HFFc6 (cell line): ENCODE measurements around the gene NFKBIZ. TPM values are rescaled to one million over a fixed set of nuclear protein-coding genes. Genes with fewer than 3 reads are reported as not detected.
"Not testable (repeated sequence)": the region's sequence is repeated elsewhere in the genome, so short reads cannot be mapped to it uniquely, and the experiment has no call there.

Experiments
- DNase-seq: peaks from one replicate; pipeline ENCODE4 v3.0.0-alpha.2; 2018
- H3K27ac Mint-ChIP-seq: 2 replicates; pipeline ENCODE4 v1.8.0; 2020; ENCODE audit warnings: mild to moderate bottlenecking, mixed read lengths
- H3K27me3 Mint-ChIP-seq: 2 replicates; pipeline ENCODE4 v1.8.0; 2021; ENCODE audit warnings: mild to moderate bottlenecking, moderate library complexity, mixed read lengths; ENCODE audit not compliant: insufficient read depth
- H3K36me3 Mint-ChIP-seq: 2 replicates; pipeline ENCODE4 v1.8.0; 2021; ENCODE audit warnings: low read depth, mixed read lengths
- H3K4me1 Mint-ChIP-seq: 2 replicates; pipeline ENCODE4 v1.8.0; 2020; ENCODE audit warnings: low read depth, mixed read lengths
- H3K4me3 Mint-ChIP-seq: 2 replicates; pipeline ENCODE4 v1.8.0; 2020; ENCODE audit warnings: mild to moderate bottlenecking, moderate library complexity, mixed read lengths
- H3K9me3 Mint-ChIP-seq: 2 replicates; pipeline ENCODE4 v1.8.0; 2020; ENCODE audit warnings: mild to moderate bottlenecking, mixed read lengths
- total RNA-seq, 6 experiments: library from RNA; stranded (reverse); fragmentation: NEBNext Ultra II Directional; extraction: Animal tissue kit (Norgen Biotek cat#: 25700); gene quantifications; 2 replicates in 1 of 6; 3 replicates in 5 of 6; pipeline ENCODE4 v1.2.3, GENCODE V29; 2021
- TF ChIP-seq, protein P1 (sequence below): fragments of 200-600 bp; sonication (generic); IDR thresholded peaks from 2 replicates; pipeline ENCODE4 v1.5.0; 2021; ENCODE audit warnings: antibody characterized with exemption, mild to moderate bottlenecking

Gene NFKBIZ
- total RNA-seq, 6 experiments from 2014 or later: 51.1 to 64.2 (median 57.8) TPM

DNA sequence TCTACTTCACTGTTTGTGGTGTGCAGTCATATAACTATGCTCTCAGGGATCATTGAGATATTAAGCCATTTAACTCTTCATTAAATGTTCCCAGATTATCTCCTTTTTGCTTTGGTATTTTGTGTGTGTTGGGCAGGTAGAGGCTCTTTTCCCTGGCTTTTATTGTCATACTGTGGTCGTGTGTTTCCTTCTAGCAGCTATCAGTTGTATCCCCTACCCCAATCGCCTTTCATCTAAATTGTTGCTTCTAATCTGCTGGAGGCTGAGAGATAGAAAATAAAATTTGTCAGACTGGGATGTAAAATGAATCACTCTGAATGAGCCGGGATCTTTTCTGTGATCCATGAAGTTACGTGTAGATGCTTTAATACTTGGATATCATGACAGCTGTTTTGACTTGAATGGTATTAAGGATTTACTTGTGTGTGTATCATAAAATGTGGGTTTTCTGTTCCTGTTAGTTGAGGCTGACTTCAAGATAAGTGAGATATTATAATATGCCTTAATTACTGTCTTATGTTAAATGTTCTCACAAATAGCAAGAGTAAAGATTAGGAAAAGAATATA lies 9.2 kb downstream of the NFKBIZ start:
- Mint-ChIP-seq H3K27me3 (peaks cover 76% of the 10 kb centered on the region), H3K4me1 (peaks cover 91% of the 10 kb centered on the region), H3K27ac (peak overlapping the region; percentile 84), H3K4me3 (peak overlapping the region; percentile 73), H3K9me3 (peaks cover 9% of the 10 kb centered on the region; the same call in 1 of the 2 replicates), H3K36me3 (peaks cover 83% of the 10 kb centered on the region)
- no peak for DNase-seq
- TF ChIP-seq, protein P1, sequence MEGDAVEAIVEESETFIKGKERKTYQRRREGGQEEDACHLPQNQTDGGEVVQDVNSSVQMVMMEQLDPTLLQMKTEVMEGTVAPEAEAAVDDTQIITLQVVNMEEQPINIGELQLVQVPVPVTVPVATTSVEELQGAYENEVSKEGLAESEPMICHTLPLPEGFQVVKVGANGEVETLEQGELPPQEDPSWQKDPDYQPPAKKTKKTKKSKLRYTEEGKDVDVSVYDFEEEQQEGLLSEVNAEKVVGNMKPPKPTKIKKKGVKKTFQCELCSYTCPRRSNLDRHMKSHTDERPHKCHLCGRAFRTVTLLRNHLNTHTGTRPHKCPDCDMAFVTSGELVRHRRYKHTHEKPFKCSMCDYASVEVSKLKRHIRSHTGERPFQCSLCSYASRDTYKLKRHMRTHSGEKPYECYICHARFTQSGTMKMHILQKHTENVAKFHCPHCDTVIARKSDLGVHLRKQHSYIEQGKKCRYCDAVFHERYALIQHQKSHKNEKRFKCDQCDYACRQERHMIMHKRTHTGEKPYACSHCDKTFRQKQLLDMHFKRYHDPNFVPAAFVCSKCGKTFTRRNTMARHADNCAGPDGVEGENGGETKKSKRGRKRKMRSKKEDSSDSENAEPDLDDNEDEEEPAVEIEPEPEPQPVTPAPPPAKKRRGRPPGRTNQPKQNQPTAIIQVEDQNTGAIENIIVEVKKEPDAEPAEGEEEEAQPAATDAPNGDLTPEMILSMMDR: no peak

DNA sequence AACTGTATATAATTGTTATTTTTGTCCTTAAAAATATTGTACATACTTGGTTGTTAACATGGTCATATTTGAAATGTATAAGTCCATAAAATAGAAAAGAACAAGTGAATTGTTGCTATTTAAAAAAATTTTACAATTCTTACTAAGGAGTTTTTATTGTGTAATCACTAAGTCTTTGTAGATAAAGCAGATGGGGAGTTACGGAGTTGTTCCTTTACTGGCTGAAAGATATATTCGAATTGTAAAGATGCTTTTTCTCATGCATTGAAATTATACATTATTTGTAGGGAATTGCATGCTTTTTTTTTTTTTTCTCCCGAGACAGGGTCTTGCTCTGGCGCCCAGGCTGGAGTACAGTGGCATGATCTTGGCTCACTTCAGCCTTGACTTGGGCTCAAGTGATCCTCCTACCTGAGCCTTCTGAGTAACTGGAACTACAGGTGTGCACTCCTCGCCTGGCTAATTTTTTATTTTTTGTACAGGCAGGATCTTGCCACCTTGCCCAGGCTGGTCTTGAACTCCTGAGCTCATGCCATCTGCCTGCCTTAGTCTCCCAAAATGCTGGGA lies 10.7 kb downstream of the NFKBIZ start:
- no peak for DNase-seq
- no peak overlapping the region; the same call in 1 of the 2 replicates for H3K4me3 Mint-ChIP-seq
- H3K36me3 Mint-ChIP-seq: peaks cover 69% of the 10 kb centered on the region
- H3K4me1 Mint-ChIP-seq: peaks cover 86% of the 10 kb centered on the region
- H3K9me3 Mint-ChIP-seq: peaks cover 13% of the 10 kb centered on the region; the same call in 1 of the 2 replicates
- H3K27me3 Mint-ChIP-seq: peaks cover 77% of the 10 kb centered on the region
- H3K27ac Mint-ChIP-seq: peak overlapping the region; percentile 84
- TF ChIP-seq, protein P1: no peak

DNA sequence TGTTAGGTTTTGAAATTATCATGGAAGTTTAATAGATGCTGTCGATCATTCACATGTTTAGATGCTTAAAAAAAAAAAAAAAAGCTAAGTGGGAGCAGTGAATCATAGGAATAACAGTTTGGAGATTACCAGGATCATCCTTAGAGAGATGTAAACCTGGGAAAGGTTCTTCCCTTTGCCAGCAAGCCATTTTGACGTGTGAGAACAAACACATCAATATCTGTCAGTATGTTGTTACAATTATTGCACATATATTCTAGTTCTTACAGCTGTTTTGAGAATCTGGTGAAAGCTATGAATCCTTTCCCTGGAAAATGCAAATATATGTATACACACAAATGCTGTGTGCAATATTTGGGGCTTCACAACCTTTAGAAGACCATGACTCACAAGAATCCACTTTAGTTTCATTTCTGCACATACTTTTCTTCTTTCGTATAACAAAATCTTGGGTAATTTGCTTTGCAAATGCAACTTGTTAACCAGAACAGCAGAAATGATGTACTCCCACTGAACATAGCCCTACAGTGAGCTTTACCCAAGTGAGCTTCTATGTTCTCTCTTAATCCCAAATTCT lies 12.0 kb downstream of the NFKBIZ start:
- Mint-ChIP-seq H3K4me1 (peaks cover 87% of the 10 kb centered on the region), H3K9me3 (peaks cover 13% of the 10 kb centered on the region; the same call in 1 of the 2 replicates), H3K4me3 (peak overlapping the region; percentile 23; the same call in 1 of the 2 replicates), H3K36me3 (peaks cover 58% of the 10 kb centered on the region), H3K27ac (peak overlapping the region; percentile 68), H3K27me3 (peaks cover 70% of the 10 kb centered on the region)
- DNase-seq: no peak
- TF ChIP-seq, protein P1: no peak

DNA sequence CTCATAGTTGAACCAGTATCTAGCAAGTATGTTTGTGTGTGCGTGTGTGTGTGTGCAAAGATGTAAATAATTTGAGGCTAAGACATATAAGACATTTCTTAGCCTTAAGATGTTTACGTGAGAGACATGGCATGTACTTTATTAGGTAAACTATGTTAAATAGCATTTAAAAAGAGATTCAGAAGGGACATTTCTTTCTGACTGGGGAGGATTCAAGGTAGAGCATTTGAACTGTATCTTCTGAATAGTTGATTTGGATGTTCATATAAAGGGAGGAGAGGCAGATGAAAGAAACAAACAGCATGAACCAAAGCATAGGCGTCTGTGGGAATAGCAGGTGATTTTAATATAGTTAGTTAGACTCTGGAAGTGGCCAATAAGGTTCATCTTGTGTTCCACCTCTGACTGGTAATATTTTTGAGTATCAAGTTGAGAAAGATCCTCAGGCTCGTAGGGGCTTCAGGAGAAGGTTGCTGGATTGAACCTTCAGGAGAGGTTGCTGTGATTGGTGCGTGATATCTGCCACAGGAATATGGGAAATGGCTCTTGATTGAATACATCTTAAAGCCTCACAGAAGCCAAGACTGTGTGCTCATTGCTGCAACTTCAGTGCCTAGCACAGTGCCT lies 12.6 kb downstream of the NFKBIZ start:
- H3K4me1 Mint-ChIP-seq: peaks cover 83% of the 10 kb centered on the region
- peaks cover 13% of the 10 kb centered on the region; the same call in 1 of the 2 replicates for H3K9me3 Mint-ChIP-seq
- H3K4me3 Mint-ChIP-seq: peak overlapping the region; percentile 2; the same call in 1 of the 2 replicates
- no peak for DNase-seq
- TF ChIP-seq, protein P1: no peak
- H3K27me3 Mint-ChIP-seq: peaks cover 66% of the 10 kb centered on the region
- H3K27ac Mint-ChIP-seq: peak overlapping the region; percentile 68
- H3K36me3 Mint-ChIP-seq: peaks cover 52% of the 10 kb centered on the region

DNA sequence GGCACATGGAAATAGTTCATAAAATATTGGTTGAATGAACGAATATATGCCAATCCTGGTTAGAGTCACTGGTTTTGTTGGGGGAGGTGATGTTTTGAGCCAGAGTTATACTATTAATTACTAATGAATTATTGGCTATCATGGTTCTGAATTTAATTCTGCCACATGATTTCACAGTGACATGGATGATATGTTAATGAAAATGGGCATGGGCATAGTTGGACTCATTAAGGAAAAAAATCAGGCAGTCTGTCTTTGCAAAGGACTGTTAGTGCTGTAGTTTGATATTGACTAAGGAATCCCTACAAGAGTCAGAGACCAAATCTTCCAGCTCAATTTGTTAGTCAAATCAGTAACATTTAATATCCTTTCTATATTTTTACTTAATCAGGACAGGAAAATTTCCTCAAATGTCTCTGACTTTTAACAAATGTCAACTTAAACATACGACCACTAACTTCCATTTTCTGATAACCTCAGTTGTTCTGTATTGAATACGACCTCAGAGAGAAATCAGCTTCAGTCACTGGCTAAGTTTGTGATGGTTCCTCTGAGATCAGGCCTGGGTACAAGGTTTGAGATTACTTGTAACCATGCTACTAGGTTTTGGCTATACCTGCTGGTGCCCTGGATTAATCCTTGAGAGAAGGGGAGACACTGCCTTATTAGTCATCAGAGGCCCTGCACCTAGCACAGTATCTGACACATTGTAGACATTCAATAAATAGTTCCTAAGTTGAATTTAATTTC lies 13.3 kb downstream of the NFKBIZ start:
- Mint-ChIP-seq H3K4me1 (peaks cover 83% of the 10 kb centered on the region), H3K4me3 (peak overlapping the region; percentile 2; the same call in 1 of the 2 replicates), H3K27ac (peak overlapping the region; percentile 68), H3K36me3 (peaks cover 45% of the 10 kb centered on the region), H3K27me3 (peaks cover 59% of the 10 kb centered on the region), H3K9me3 (peaks cover 7% of the 10 kb centered on the region; the same call in 1 of the 2 replicates)
- no peak for DNase-seq
- TF ChIP-seq, protein P1: no peak

DNA sequence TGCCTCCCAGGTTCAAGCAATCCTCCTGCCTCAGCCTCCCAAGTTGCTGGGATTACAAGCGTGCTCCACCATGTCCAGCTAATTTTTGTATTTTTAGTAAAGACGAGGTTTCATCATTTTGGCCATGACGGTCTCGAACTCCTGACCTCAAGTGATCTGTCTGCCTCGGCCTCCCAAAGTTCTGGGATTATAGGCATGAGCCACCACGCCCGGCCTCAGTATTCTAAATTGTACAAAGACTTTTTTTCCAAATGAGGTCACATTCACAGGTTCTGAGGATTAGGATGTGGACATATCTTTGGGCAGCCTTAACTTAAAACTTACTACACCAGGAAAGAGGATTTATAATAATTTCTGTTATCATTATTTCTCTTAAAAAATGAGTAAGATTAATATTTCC lies 15.6 kb downstream of the NFKBIZ start:
- Mint-ChIP-seq H3K4me1 (peaks cover 82% of the 10 kb centered on the region), H3K27ac (peak overlapping the region; percentile 62; the same call in 1 of the 2 replicates), H3K36me3 (peaks cover 21% of the 10 kb centered on the region), H3K27me3 (peaks cover 43% of the 10 kb centered on the region)
- not testable (repeated sequence) for H3K4me3 Mint-ChIP-seq, DNase-seq, H3K9me3 Mint-ChIP-seq
